Activated T-cell treated with anti-CD3 and anti-CD28 coated beads, Interleukin-2, amount 50 U/mL, for 4 hours (primary cell): Measurements from ENCODE around the gene CPD. TPM values are rescaled to one million over a fixed set of nuclear protein-coding genes. Genes with fewer than 3 reads are reported as not detected.
"Not testable (repeated sequence)": the region's sequence is repeated elsewhere in the genome, so short reads cannot be mapped to it uniquely, and the experiment has no call there.

Source experiments
- ATAC-seq, 2 donors: fragments of 200-7000 bp; cut with Tn5 transposase; one replicate each; pipeline ENCODE4 v1.10.0; 2021
- DNase-seq: peaks from one replicate; pipeline ENCODE4 v3.0.0-alpha.2; 2020
- H3K27me3 Mint-ChIP-seq: one replicate; pipeline ENCODE4 v1.8.0; 2021; ENCODE audit warnings: low read depth, mixed read lengths
- H3K36me3 Mint-ChIP-seq: one replicate; pipeline ENCODE4 v1.8.0; 2022; ENCODE audit warnings: mixed read lengths; ENCODE audit not compliant: insufficient read depth
- H3K4me1 Mint-ChIP-seq: one replicate; pipeline ENCODE4 v1.8.0; 2021; ENCODE audit warnings: low read depth, mixed read lengths
- H3K4me3 Mint-ChIP-seq: one replicate; pipeline ENCODE4 v1.8.0; 2021; ENCODE audit warnings: mild to moderate bottlenecking, moderate library complexity, mixed read lengths
- H3K9me3 Mint-ChIP-seq: one replicate; pipeline ENCODE4 v1.8.0; 2021; ENCODE audit warnings: mixed read lengths
- total RNA-seq, 3 donors: library from RNA; stranded (reverse); gene quantifications; one replicate each; pipeline ENCODE4 v1.2.1, GENCODE V29; 2021

The CPD gene
- total RNA-seq, 3 donors from 2014 or later: 31.1 to 40.2 (median 38.7) TPM

DNA sequence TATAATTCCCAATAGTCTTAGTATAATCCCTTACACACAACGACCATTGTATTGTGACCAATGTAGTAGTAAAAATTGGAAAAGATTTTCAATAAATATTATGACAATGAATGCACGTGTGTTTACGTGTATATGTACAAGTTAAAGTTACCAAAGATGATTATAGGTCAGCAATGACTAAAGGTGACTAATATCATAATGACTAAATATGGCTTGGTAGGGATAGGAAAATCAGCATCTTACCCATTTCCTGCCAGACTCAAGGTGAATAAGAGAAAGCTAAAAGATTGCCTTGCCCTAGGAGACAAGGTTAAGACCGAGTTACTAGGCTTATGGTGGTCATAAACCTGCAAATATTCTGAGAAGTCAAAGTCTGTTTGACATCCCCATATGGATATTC, 34.4 kb downstream of the CPD start:
- no peaks in the 10 kb centered on the region for H3K27me3 Mint-ChIP-seq
- no peaks in the 10 kb centered on the region for H3K9me3 Mint-ChIP-seq
- H3K4me1 Mint-ChIP-seq: peaks cover 53% of the 10 kb centered on the region
- DNase-seq: no peak
- peak; percentile 92 to 94 for ATAC-seq
- H3K36me3 Mint-ChIP-seq: peaks cover 25% of the 10 kb centered on the region
- no peak overlapping the region for H3K4me3 Mint-ChIP-seq

DNA sequence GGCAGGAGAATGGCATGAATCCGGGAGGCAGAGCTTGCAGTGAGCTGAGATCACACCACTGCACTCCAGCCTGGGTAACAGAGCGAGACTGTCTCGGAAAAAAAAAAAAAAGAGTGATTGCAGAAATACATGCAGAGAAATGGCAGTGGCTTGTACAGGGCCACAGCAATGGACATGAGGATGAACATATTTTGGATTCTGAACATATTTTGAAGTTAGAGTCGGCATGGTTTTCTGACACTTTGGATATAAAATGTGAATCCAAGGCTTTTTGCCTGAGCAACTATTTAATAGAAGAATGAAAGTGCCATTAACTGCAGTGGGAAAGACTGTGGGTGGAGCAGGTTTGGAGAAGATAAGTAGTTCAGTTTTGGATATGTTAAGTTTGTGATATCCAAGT, 35.8 kb downstream of the CPD start:
- Mint-ChIP-seq H3K4me3 (no peak overlapping the region), H3K4me1 (peaks cover 41% of the 10 kb centered on the region), H3K27me3 (no peaks in the 10 kb centered on the region), H3K36me3 (peaks cover 27% of the 10 kb centered on the region), H3K9me3 (no peaks in the 10 kb centered on the region)
- DNase-seq (no peak), ATAC-seq (no peak)

DNA sequence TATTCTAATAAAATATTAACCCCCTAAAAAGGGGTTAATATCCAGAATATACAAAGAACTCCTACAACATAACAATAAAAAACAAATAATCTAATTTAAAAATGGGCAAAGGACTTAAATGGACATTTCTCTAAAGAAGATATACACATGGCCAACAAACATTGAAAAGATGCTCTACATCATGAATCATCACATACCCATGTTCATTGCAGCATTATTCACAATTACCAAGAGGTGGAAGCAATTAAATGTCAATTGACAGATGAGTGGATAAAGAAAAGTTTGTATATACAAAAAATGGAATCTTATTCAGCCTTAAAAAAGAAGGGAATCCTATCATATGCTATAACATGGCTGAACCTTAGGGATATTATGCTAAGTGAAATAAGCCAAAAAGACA, 36.8 kb downstream of the CPD start:
- H3K27me3 Mint-ChIP-seq: no peaks in the 10 kb centered on the region
- H3K4me3 Mint-ChIP-seq: no peak overlapping the region
- H3K36me3 Mint-ChIP-seq: peaks cover 21% of the 10 kb centered on the region
- H3K4me1 Mint-ChIP-seq: peaks cover 33% of the 10 kb centered on the region
- DNase-seq (no peak), ATAC-seq (no peak)
- H3K9me3 Mint-ChIP-seq: no peaks in the 10 kb centered on the region

- H3K4me3 Mint-ChIP-seq, H3K9me3 Mint-ChIP-seq, ATAC-seq, H3K27me3 Mint-ChIP-seq, DNase-seq: not testable (repeated sequence)
- Mint-ChIP-seq H3K36me3 (peaks cover 34% of the 10 kb centered on the region), H3K4me1 (peaks cover 22% of the 10 kb centered on the region)
These were observed 39.3 kb downstream of the CPD start for GRCh38 chr17:30418070-30418469.

DNA sequence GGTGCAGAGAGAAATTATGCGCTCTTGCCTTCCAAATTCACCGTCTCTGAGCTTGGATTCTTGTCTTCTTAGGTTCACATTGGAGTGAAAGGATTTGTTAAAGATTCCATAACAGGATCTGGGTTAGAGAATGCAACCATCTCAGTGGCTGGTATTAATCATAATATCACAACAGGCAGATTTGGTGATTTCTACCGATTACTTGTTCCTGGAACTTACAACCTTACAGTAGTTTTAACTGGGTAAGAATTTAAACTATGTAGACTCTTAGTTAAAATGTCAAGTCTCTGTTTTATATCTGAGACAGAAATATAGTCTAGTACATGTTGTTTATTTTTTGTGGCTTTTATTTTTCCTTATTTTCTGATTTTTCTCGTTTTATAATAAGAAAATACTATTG, 42.9 kb downstream of the CPD start:
- Mint-ChIP-seq H3K4me3 (no peak overlapping the region), H3K9me3 (no peaks in the 10 kb centered on the region), H3K36me3 (peaks cover 43% of the 10 kb centered on the region), H3K4me1 (no peaks in the 10 kb centered on the region), H3K27me3 (no peaks in the 10 kb centered on the region)
- ATAC-seq: no peak
- DNase-seq: no peak

GRCh38 chr17:30422171-30422570, 43.4 kb downstream of the CPD start:
- Mint-ChIP-seq H3K4me3 (no peak overlapping the region), H3K9me3 (no peaks in the 10 kb centered on the region), H3K4me1 (no peaks in the 10 kb centered on the region), H3K36me3 (peaks cover 42% of the 10 kb centered on the region), H3K27me3 (no peaks in the 10 kb centered on the region)
- no peak for DNase-seq
- ATAC-seq: no peak

DNA sequence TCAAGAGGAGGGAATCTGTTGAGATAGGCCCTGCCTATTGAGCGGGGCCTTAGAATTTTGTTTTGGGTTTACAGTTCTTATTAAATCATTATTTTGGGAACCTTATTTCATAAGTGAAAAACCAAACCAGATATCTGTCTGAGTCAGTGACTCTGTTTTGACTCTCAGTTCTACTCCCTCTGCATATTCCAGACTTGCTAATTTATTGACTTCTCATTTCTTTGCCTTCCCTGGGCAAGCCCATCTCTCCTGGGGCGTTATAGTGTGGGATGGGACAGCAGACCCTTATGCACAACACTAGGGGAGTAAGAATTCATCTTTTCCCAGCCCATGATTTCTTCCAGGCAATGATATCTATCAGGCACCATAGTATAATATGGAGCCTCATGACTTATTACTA, 45.7 kb downstream of the CPD start:
- Mint-ChIP-seq H3K4me1 (no peaks in the 10 kb centered on the region), H3K4me3 (no peak overlapping the region), H3K36me3 (peaks cover 48% of the 10 kb centered on the region), H3K9me3 (no peaks in the 10 kb centered on the region), H3K27me3 (no peaks in the 10 kb centered on the region)
- ATAC-seq (no peak), DNase-seq (no peak)

- ATAC-seq (no peak), DNase-seq (no peak)
- Mint-ChIP-seq H3K9me3 (no peaks in the 10 kb centered on the region), H3K4me1 (no peaks in the 10 kb centered on the region), H3K4me3 (no peak overlapping the region), H3K27me3 (no peaks in the 10 kb centered on the region), H3K36me3 (peaks cover 50% of the 10 kb centered on the region)
These were observed 47.6 kb downstream of the CPD start for GRCh38 chr17:30426292-30426691.

DNA sequence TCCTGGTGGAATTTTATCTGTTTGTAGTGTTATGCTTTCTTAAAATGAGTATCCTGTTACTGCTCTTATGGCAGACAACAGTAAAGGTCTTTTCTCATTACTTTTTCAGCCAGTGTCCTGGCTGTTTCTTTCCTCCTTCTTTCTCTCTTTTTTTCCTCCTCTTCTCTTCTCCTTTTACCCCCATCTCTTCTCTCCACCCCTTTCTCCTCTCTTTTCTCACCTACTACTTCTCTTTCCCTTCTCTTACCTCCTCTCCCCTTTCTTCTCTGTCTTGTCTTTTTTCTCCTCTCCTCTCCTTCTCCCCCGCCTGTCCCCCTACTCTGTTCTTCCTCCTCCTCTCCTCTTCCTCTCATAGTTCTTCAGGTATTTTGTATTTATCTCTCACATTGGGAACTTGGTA, 48.9 kb downstream of the CPD start:
- ATAC-seq: no peak
- H3K4me3 Mint-ChIP-seq: no peak overlapping the region
- no peak for DNase-seq
- no peaks in the 10 kb centered on the region for H3K4me1 Mint-ChIP-seq
- H3K27me3 Mint-ChIP-seq: no peaks in the 10 kb centered on the region
- peaks cover 52% of the 10 kb centered on the region for H3K36me3 Mint-ChIP-seq
- H3K9me3 Mint-ChIP-seq: no peaks in the 10 kb centered on the region

DNA sequence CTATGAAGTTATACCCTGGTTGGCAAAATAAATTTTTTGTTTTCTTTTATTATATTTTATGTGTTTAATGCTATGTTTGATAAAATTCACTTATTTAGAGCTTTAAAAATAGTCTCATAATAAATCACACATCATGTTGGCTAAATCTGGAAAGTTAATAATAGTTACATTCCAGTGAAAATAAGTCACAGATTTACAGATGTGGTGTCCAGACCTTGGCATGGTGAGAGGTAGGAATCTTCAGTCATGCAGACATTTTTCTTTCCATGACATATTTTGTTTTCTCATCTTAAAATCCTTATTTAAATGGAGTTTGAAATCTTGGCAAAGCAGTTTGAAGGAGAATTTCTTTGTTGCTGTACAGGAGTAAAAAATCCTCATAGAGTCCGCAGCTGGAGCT, 50.4 kb downstream of the CPD start:
- H3K4me1 Mint-ChIP-seq: no peaks in the 10 kb centered on the region

DNA sequence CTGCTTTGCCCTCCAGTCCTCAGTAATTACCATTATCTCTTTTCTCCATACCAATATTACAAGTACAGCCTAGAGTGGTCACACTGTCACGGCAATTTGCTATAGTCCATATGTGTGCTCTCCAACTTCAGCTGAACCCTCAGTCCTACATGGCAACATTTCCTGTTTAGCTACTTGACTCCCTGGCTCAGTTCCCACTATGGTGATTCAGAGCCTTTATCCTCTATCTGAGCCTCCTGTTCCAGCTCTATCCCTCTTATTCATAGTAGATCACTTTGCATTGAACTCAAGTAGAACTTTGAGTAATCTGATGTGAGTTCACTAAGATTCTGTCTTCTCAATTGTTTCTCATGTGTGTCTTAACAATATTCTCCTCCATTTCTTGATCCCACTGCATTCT, 54.8 kb downstream of the CPD start:
- H3K4me1 Mint-ChIP-seq: peaks cover 6% of the 10 kb centered on the region
- no peak for ATAC-seq
- no peaks in the 10 kb centered on the region for H3K9me3 Mint-ChIP-seq
- DNase-seq: no peak
- H3K27me3 Mint-ChIP-seq: no peaks in the 10 kb centered on the region
- H3K36me3 Mint-ChIP-seq: peaks cover 60% of the 10 kb centered on the region
- no peak overlapping the region for H3K4me3 Mint-ChIP-seq

More for the DNA sequence above, 50.4 kb downstream of the CPD start:
- H3K4me3 Mint-ChIP-seq: no peak overlapping the region
- H3K9me3 Mint-ChIP-seq: no peaks in the 10 kb centered on the region
- no peaks in the 10 kb centered on the region for H3K27me3 Mint-ChIP-seq
- ATAC-seq (no peak), DNase-seq (no peak)
- peaks cover 55% of the 10 kb centered on the region for H3K36me3 Mint-ChIP-seq

- Mint-ChIP-seq H3K27me3 (no peaks in the 10 kb centered on the region), H3K36me3 (peaks cover 44% of the 10 kb centered on the region), H3K9me3 (no peaks in the 10 kb centered on the region), H3K4me1 (peaks cover 6% of the 10 kb centered on the region), H3K4me3 (no peak overlapping the region)
- DNase-seq (no peak), ATAC-seq (no peak)
These were observed 58.0 kb downstream of the CPD start for GRCh38 chr17:30436729-30437128.

GRCh38 chr17:30443721-30444120, 65.0 kb downstream of the CPD start:
- Mint-ChIP-seq H3K36me3 (peaks cover 40% of the 10 kb centered on the region), H3K4me1 (peaks cover 2% of the 10 kb centered on the region), H3K4me3 (no peak overlapping the region), H3K9me3 (no peaks in the 10 kb centered on the region), H3K27me3 (no peaks in the 10 kb centered on the region)
- ATAC-seq (no peak), DNase-seq (no peak)

DNA sequence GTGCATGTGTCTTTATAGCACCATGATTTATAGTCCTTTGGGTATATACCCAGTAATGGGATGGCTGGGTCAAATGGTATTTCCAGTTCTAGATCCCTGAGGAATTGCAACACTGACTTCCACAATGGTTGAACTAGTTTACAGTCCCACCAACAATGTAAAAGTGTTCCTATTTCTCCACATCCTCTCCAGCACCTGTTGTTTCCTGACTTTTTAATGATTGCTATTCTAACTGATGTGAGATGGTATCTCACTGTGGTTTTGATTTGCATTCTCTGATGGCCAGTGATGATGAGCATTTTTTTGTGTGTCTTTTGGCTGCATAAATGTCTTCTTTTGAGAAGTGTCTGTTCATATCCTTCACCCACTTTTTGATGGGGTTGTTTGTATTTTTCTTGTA, 67.9 kb downstream of the CPD start:
- not testable (repeated sequence) for ATAC-seq, H3K9me3 Mint-ChIP-seq, DNase-seq, H3K4me3 Mint-ChIP-seq, H3K27me3 Mint-ChIP-seq, H3K4me1 Mint-ChIP-seq
- peaks cover 51% of the 10 kb centered on the region for H3K36me3 Mint-ChIP-seq

- Mint-ChIP-seq H3K9me3 (no peaks in the 10 kb centered on the region), H3K27me3 (no peaks in the 10 kb centered on the region), H3K4me1 (peaks cover 2% of the 10 kb centered on the region), H3K36me3 (peaks cover 53% of the 10 kb centered on the region), H3K4me3 (no peak overlapping the region)
- no peak for ATAC-seq
- no peak for DNase-seq
These were observed 70.8 kb downstream of the CPD start for GRCh38 chr17:30449480-30449879.
